Vagina (tissue), 2 donors: ENCODE results near the gene C11orf58.

Experiments used
- CTCF ChIP-seq, 3 experiments: fragments of 450-650 bp in 2 of 3; fragments of 200-600 bp in 1 of 3; sonication (generic) in 1 of 3; IDR thresholded peaks; one replicate each; pipeline ENCODE4 v1.5.1; 2017 to 2019; ENCODE audit warnings: antibody characterized with exemption in 3 of 3, mild to moderate bottlenecking in 2 of 3, moderate library complexity in 2 of 3
- POLR2A ChIP-seq, 2 donors: fragments of 450-650 bp; IDR thresholded peaks; one replicate each; pipeline ENCODE4 v1.6.1; 2017; ENCODE audit warnings: antibody characterized with exemption in 2 of 2, mild to moderate bottlenecking in 2 of 2, moderate library complexity in 2 of 2

GRCh38 chr11:16784666-16785065 lies 46.2 kb downstream of the C11orf58 start:
- TF ChIP-seq CTCF (IDR thresholded peaks at IDR 0.05) (no peak), POLR2A (IDR thresholded peaks at IDR 0.05) (no peak)
